Testis (tissue), 2 donors: ENCODE results near the gene ATP6V0D1.

ENCODE experiments used
- POLR2A ChIP-seq: fragments of 450-650 bp; IDR thresholded peaks from one replicate; pipeline ENCODE4 v1.6.1; 2017; ENCODE audit warnings: antibody characterized with exemption, mild to moderate bottlenecking, moderate library complexity
- TF ChIP-seq, protein P1 (sequence below), 3 experiments: fragments of 450-650 bp in 2 of 3; fragments of 200-600 bp in 1 of 3; sonication (generic) in 1 of 3; IDR thresholded peaks; one replicate each; pipeline ENCODE4 v1.5.1; 2016 to 2019; ENCODE audit warnings: antibody characterized with exemption in 3 of 3, mild to moderate bottlenecking in 2 of 3, moderate library complexity in 1 of 3

- TF ChIP-seq, protein P1, sequence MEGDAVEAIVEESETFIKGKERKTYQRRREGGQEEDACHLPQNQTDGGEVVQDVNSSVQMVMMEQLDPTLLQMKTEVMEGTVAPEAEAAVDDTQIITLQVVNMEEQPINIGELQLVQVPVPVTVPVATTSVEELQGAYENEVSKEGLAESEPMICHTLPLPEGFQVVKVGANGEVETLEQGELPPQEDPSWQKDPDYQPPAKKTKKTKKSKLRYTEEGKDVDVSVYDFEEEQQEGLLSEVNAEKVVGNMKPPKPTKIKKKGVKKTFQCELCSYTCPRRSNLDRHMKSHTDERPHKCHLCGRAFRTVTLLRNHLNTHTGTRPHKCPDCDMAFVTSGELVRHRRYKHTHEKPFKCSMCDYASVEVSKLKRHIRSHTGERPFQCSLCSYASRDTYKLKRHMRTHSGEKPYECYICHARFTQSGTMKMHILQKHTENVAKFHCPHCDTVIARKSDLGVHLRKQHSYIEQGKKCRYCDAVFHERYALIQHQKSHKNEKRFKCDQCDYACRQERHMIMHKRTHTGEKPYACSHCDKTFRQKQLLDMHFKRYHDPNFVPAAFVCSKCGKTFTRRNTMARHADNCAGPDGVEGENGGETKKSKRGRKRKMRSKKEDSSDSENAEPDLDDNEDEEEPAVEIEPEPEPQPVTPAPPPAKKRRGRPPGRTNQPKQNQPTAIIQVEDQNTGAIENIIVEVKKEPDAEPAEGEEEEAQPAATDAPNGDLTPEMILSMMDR (IDR thresholded peaks at IDR 0.05): no peak
- no peak for TF ChIP-seq POLR2A
Observed at GRCh38 chr16:67432506-67432890, 48.5 kb downstream of the ATP6V0D1 start.
